NCI-H1105 (cell line): ENCODE data around the gene MAD1L1.
A peak's percentile ranks its signal among the peaks of the same experiment; 100 is the strongest.
"Not testable (repeated sequence)": the region's sequence is repeated elsewhere in the genome, so short reads cannot be mapped to it uniquely, and the experiment has no call there.

Experiments used
- DNase-seq: peaks from one replicate; lab custom pipeline; 2025; lab: John Stamatoyannopoulos, UW

MAD1L1 gene

GRCh38 chr7:2173189-2173827, 59.4 kb downstream of the MAD1L1 start:
- DNase-seq, result no peak

DNA sequence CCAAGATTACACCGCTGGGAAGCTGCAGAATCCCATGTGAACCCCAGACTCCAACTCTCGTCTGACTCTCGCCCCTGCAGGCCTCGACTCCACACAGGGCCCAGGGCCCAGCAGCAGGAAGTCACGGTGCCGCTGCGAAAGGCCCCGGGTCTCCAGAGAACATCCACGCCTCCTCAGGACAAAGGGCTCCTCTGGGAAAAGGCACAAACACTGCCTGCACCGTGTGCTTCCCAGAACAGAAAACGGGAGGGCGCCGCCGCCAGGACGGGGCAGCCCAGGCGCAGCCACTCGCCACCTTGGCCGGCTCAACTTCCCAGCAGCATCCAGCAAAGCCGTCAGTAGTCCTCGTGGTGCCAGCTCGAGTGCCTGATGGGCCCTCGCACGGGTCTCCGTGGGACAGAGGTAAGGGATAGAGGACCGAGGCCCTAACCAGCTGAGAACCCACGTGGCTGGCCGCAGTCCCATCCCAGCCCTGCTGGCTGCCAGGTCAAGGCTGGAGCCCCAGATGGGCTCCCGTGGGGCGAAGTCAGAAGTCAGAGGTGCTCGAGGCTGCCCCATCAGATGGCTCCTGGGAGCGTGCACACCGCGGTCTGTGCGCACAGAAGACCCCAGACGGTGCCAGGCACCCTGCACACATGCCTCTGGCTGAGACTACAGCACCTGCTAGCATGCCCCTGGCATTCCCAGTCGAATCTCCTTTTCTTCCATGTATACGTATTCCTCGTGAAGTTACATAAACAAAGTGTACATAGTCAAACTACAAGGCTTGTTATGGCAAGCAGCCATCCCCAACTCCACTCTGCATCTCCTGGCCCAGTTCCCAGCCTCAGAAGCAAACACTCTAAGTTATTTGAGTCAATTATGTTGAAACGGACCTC, 60.2 kb downstream of the MAD1L1 start:
- peak; percentile 77 for DNase-seq

DNA sequence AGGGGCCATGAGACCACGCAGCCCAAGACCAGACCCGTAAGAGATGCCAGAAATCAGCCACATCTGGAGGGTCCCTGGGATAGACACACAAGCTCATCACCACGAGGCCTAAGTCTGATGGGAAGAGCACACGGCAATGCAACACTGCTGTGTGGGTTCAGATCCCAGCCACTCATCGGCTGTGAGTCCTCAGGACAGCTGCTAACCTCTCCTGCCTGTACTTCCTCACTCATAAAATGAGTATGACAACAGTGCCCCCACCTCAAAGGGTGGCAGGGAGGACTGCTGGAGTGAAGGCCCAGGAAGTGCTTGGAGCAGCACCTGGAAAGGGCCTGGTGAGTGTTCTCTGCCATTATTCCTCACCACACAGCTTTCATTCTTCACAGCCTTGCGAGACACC, 60.9 kb downstream of the MAD1L1 start:
- DNase-seq, result no peak

GRCh38 chr7:2170576-2171521, 61.9 kb downstream of the MAD1L1 start:
- no peak for DNase-seq

DNA sequence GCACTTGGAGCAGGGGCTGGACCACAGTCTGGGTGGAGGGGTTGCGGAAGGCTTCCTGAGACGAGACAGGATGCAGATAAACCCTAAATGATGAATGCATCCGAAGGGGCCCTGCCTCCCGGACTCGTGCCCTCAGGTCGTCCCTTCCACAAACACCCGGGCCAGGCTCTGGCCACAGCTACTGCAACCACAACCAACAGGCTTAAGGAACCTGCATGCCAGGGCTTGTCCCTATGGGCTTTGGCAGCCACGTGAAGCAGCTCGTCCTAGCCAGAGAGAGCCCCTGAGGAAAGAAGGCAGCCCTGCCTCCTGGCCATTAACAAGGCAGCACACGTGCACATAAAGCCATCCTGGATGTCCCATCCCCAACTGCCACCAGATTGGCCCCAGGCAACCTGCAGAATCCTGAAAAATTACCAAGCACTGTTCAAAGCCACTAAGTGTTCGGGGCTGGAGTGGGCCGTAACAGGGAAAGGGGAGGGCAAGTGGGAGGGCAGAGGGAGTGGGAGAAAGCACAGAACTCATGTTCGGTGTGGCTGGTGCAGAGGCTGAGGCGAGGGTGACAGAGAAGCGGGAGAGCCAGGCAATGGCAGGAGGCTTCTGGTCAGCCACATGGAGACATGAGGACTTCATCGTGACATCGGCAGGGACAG, 62.7 kb downstream of the MAD1L1 start:
- DNase-seq, result no peak

- no peak for DNase-seq
Observed at GRCh38 chr7:2168615-2169311, 64.0 kb downstream of the MAD1L1 start.

DNA sequence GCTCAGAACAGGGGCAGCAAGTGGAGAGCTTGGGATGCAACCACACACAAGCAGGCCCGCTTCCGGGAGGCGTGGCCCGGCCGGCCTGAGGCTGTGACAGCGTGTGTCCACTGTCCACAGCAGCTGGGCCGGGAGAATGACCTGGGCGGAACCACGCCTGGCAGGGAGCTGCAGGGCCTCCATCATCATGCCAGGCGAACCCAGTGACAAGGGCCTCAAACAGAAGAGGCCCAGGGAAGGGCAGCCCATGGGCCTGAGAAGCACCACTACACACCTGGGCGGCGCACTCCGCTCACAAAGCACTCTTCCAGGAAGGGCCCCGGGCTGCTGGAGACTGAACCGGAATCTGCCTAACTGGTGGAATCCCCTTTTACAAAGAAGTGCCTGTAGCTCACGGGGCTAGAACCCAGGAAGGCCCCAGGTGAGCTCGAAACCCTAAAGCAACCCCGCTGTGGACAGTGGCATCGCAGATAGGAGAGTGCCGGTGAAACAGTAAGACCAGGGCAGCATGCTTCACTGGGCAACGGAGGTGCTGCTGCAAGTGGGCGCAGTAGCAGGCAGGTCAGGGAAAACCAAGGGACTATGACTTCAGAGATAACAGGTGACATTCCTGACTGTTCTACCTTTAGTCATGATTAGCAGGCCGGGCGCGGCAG, 66.0 kb downstream of the MAD1L1 start:
- no peak for DNase-seq

DNA sequence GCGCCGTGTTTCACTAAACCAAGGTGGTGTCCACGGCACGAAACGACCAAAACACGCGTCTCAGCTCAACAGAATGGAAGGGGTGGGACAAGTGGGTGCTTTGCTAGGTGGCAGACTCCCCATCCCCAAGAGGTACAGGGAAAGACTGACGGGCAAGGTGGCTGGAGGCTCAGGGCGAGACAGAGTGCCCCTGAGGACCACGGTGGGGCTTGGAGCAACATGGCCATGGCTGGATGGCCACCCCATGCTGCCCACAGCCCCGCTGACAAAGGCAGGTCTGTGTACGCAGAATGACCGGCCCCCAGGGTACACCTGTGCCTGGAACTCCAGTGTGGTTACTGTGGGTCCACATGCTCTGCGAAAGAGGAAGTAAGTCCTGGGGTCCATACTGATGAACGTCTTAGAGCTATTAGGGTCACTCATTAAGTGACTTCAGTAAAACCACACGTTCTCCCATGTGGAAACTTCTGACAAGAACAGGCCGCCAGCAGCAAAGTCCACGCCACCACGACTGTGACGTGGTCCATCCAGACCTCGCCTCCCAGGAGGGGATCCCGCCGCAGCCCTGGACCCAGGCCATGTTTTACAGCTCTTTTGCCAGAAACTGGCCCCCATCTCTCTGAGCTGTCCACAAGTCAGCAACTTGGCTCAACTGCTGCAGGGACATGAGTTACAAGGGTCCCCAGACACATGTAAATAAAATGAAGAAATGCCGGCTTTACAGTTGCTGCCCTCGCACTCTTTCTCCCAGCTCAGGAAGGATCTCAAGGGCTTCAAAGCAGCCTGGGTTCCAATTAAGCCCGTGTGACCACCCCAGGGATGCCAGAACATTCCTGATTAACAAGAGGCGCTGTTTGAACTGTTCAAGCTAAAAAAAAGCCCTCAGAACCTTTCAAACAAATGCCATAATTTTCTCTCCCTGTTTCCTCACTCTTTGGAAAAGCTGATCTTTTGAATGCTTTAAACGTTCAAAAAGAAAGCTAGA, 66.8 kb downstream of the MAD1L1 start:
- DNase-seq, result no peak

- no peak for DNase-seq
Observed at GRCh38 chr7:2165239-2165609, 67.5 kb downstream of the MAD1L1 start.

DNA sequence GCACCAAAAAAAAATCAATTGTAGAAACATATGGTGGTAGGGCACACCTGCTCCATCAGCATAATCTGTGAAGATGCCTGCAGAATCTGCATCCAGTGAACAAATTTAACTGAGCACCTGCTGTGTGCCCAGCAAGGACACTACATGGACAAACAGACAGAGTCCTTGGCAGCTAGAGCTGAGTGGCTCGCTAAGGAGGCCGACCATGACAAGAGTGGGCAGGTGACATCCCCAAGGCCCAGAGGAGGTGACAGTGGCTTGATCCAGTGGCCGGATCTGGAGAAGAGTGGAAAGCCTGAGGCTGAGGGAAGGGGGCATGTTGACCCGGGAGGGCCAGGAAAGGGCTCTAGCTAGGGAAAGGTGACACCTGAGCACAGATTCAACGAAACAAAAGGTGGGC, 68.1 kb downstream of the MAD1L1 start:
- no peak for DNase-seq

- DNase-seq, result no peak
Observed at GRCh38 chr7:2163600-2164555, 68.9 kb downstream of the MAD1L1 start.

DNA sequence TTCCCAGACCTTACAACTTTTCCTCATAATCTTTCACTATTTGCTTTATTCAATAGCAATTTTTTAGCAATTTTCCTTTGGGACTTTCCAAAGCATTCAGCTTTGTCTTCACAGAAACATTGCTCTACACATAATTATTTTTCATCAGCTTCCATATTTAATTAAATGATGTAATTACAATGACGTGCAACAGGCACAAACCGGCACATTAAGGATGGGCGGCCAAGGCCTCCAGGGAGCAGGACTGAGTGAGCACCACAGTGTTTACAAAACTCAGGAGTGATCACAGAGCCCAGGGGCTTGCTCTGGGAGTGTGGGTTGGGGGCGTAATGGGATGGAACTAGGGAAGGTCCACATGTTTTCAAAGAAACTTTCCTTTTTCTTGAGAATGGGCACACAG, 69.8 kb downstream of the MAD1L1 start:
- DNase-seq, result no peak

DNA sequence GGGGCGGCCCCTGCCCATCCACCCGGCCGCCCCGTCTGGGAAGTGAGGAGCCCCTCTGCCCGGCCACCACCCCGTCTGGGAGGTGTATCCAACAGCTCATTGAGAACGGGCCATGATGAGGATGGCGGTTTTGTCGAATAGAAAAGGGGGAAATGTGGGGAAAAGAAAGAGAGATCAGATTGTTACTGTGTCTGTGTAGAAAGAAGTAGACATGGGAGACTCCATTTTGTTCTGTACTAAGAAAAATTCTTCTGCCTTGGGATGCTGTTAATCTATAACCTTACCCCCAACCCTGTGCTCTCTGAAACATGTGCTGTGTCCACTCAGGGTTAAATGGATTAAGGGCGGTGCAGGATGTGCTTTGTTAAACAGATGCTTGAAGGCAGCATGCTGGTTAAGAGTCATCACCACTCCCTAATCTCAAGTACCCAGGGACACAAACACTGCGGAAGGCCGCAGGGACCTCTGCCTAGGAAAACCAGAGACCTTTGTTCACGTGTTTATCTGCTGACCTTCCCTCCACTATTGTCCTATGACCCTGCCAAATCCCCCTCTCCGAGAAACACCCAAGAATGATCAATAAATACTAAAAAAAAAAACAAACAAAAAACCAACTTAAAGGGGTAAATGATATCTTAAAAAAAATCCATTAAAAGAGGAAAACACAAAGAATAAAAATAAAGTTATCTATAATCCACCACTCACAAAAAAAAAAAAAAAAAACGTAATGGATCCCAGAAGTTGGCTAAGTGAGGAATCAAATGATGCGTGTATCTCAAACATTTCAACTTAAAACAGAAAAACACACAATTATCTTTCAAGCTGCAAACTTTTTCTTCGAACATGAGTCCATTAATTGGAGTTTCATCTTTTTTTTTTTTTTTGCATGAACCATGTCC, 70.5 kb downstream of the MAD1L1 start:
- not testable (repeated sequence) for DNase-seq

GRCh38 chr7:2159176-2159520, 73.6 kb downstream of the MAD1L1 start:
- no peak for DNase-seq

DNA sequence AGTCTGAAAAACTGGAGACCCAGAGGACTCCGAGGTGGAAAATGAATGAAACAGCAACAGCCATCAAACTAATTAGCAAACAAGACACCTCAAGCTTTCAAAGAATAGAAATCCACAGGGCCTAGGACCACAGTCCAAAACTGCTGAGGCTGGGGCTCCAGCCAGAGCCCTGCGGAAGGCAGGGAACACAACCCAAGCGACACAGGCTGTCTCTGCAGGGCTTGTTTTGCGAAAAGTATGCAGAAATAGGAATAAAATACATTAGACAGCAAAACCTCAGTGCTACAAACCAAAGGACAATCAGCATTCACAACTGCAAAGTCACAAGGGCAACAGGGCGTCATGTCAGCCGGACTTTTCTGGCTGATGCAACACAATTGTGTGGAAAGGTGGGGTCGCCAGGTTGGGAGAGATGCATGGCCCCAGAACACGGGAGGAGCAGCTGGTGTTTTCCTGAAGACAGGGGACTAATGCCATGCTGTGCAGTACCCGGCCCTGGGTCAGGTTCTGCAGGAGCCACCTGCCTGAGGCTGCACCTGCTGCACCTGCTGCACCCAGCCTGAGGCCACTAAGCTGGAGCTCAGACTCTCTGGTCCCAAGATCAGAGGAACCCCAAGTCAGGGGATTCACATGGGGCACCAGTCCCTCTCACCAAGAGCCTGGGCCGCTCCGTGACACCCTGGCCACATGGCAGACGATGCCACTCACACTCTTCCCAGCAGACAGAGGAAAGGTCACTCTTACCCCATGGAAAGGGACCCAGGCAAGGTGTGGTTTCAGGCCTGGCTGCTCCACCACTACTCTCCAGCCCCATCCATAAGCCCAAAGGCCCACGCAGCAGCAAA, 74.2 kb downstream of the MAD1L1 start:
- DNase-seq, result no peak

DNA sequence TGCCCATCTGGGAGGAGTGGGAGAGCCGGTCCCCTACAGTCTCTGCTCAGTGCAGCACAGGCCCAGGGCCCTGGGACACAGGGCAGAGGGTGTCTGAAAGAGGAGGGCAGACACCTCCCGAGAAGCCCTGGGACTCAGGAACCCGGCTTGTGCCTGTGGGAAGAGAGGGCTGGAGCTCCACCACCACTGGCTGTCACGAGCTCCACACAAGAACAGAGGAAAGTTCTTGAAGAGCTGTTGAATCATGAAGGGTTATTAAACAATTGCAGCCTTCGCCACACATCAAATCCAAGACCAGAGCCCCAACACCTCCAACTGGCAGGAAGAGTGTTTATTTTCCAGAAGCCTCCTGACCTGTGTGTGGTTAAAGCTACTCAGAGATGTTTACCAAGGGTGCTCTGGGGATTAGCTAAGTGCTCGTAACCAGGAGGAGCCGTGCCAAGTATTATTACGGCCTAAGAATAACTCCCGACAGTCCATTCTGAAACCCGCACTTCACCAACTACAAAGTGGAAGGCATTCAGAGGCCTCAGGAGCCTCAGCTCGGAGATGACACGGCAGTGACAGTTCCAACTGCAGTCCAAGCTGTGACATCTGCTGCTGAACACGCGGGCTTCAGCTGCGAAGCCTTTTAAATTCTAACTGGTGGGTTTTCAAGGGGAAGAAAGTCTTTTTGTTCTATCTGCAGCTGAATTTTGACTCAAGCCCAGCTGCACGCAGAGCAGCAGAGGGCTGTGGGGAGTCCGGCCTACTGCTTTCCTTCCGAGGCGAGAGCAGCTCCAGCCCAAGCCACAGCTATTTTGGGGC, 75.1 kb downstream of the MAD1L1 start:
- peak; percentile 91 for DNase-seq
